MM.1S (cell line): ENCODE results near the gene FGGY.

Experiments used
- EZH2 ChIP-seq: fragments of 300-600 bp; sonication (generic); optimal IDR thresholded peaks from 2 replicates; pipeline ENCODE3; 2017; ENCODE audit warnings: low read depth, mild to moderate bottlenecking, antibody characterized with exemption, low read length, mixed read lengths
- EZH2phosphoT487 ChIP-seq: fragments of 300-600 bp; sonication (generic); IDR thresholded peaks from 2 replicates; pipeline ENCODE4 v1.6.1; 2018; ENCODE audit warnings: antibody characterized with exemption, low read length
- TF ChIP-seq, protein P1 (sequence below): fragments of 300-600 bp; sonication (generic); IDR thresholded peaks from 2 replicates; pipeline ENCODE4 v1.5.1; 2016; ENCODE audit warnings: antibody characterized with exemption, low read length, mixed read lengths

DNA sequence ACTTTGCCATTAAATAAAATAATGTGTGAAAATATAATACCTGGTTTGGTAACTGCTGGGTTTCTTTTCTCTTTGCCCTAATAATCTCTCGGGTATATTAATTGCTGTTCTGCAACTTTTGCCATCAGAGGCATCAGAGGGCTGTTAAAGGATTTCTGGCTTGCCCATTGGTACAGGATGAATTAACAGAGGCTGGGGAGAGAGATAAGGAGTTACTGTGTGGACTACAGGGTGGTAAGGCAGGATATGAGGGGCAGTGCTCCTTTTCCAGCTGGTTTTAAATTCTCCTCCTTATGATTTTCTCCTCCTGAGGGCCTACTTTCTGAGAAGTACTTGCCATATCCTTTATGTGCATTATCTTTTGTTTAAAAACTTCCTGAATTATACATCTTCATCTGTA lies 48.3 kb downstream of the FGGY start:
- TF ChIP-seq, protein P1, sequence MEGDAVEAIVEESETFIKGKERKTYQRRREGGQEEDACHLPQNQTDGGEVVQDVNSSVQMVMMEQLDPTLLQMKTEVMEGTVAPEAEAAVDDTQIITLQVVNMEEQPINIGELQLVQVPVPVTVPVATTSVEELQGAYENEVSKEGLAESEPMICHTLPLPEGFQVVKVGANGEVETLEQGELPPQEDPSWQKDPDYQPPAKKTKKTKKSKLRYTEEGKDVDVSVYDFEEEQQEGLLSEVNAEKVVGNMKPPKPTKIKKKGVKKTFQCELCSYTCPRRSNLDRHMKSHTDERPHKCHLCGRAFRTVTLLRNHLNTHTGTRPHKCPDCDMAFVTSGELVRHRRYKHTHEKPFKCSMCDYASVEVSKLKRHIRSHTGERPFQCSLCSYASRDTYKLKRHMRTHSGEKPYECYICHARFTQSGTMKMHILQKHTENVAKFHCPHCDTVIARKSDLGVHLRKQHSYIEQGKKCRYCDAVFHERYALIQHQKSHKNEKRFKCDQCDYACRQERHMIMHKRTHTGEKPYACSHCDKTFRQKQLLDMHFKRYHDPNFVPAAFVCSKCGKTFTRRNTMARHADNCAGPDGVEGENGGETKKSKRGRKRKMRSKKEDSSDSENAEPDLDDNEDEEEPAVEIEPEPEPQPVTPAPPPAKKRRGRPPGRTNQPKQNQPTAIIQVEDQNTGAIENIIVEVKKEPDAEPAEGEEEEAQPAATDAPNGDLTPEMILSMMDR, result no peak
- no peak for TF ChIP-seq EZH2
- TF ChIP-seq EZH2phosphoT487, result no peak
